H1 (cell line): ENCODE data around the gene CCDC9B. TPM values are rescaled to one million over a fixed set of nuclear protein-coding genes. Genes with fewer than 3 reads are reported as not detected.

ENCODE experiments used
- CTCF ChIA-PET: fragments of 300-600 bp; sonication (Branson Sonifier 250); formaldehyde crosslinking; loops from one replicate; lab custom pipeline; 2021; ENCODE audit not compliant: partially characterized antibody; lab: Charles Lee
- POLR2A ChIA-PET: fragments of 300-600 bp; sonication (Branson Sonifier 250); formaldehyde crosslinking; loops from one replicate; lab custom pipeline; 2021; ENCODE audit warnings: inconsistent platforms; ENCODE audit not compliant: partially characterized antibody; lab: Charles Lee
- DNase-seq, 2 experiments: peaks; one replicate each; pipeline versions ENCODE4 v3.0.0 to v3.0.0-alpha.2; 2010 to 2022; ENCODE audit warnings: low spot score in 2 of 2, low read depth in 1 of 2, mixed read lengths in 1 of 2
- FAIRE-seq: peaks from 2 replicates; lab custom pipeline; 2011; peaks lifted over from hg19 to GRCh38; lab: Jason Lieb, UNC
- H2AFZ ChIP-seq: 2 replicates; pipeline ENCODE4 v1.8.1; 2012; ENCODE audit warnings: low read length, inconsistent platforms
- H2AK5ac ChIP-seq: 2 replicates; pipeline ENCODE4 v1.6.1; 2013; ENCODE audit warnings: low read depth, low read length
- H2BK120ac ChIP-seq: replicated peaks from 2 replicates; pipeline ENCODE3; 2013; ENCODE audit warnings: low read depth, low read length, inconsistent platforms
- H2BK12ac ChIP-seq: 2 replicates; pipeline ENCODE4 v1.6.1; 2013; ENCODE audit warnings: low read depth, low read length
- H2BK15ac ChIP-seq: 2 replicates; pipeline ENCODE4 v1.6.1; 2013; ENCODE audit warnings: low read length
- H2BK20ac ChIP-seq: 2 replicates; pipeline ENCODE4 v1.6.1; 2013; ENCODE audit warnings: low read length
- H2BK5ac ChIP-seq: 2 replicates; pipeline ENCODE4 v1.6.1; 2013; ENCODE audit warnings: low read depth, low read length
- H3K14ac ChIP-seq: 2 replicates; pipeline ENCODE4 v1.6.1; 2013; ENCODE audit warnings: inconsistent platforms; ENCODE audit not compliant: insufficient read length
- H3K18ac ChIP-seq: 2 replicates; pipeline ENCODE4 v1.6.1; 2013; ENCODE audit warnings: low read length; ENCODE audit errors: extremely low read depth
- H3K23ac ChIP-seq: 2 replicates; pipeline ENCODE4 v1.6.1; 2013; ENCODE audit warnings: inconsistent platforms; ENCODE audit not compliant: insufficient read length
- H3K23me2 ChIP-seq: 2 replicates; pipeline ENCODE4 v1.6.1; 2013; ENCODE audit warnings: low read depth, low read length
- H3K27ac ChIP-seq: 2 replicates; pipeline ENCODE4 v1.6.1; 2011; ENCODE audit warnings: low read depth, low read length, inconsistent platforms
- H3K27me3 ChIP-seq, 4 experiments: replicated peaks in 1 of 4; 1 replicate in 1 of 4; 2 replicates in 3 of 4; pipeline versions ENCODE4 v1.6.1 to v1.8.1; 2011 to 2013; ENCODE audit warnings: low read length in 3 of 4, mild to moderate bottlenecking in 3 of 4, inconsistent platforms in 2 of 4, mixed read lengths in 2 of 4, moderate library complexity in 1 of 4; ENCODE audit not compliant: control insufficient read depth in 3 of 4, insufficient read depth in 3 of 4; ENCODE audit errors: extremely low read depth in 1 of 4
- H3K36me3 ChIP-seq, 4 experiments: 2 replicates each; pipeline versions ENCODE4 v1.6.1 to v1.8.1; 2011 to 2013; ENCODE audit warnings: mild to moderate bottlenecking in 4 of 4, low read length in 3 of 4, moderate library complexity in 2 of 4, control low read depth in 1 of 4, inconsistent platforms in 1 of 4; ENCODE audit not compliant: insufficient read depth in 4 of 4, control insufficient read depth in 2 of 4
- H3K4ac ChIP-seq: replicated peaks from 2 replicates; pipeline ENCODE3; 2013; ENCODE audit warnings: low read length, low read depth, mixed read lengths, inconsistent platforms; ENCODE audit not compliant: insufficient read length
- H3K4me1 ChIP-seq, 4 experiments: replicated peaks in 1 of 4; 1 replicate in 1 of 4; 2 replicates in 3 of 4; pipeline versions ENCODE4 v1.6.1 to v1.8.1; 2011 to 2013; ENCODE audit warnings: low read length in 3 of 4, inconsistent platforms in 2 of 4, mixed read lengths in 1 of 4; ENCODE audit not compliant: insufficient read depth in 4 of 4, control insufficient read depth in 3 of 4
- H3K4me2 ChIP-seq, 2 experiments: 2 replicates each; pipeline versions ENCODE4 v1.6.1 to v1.8.1; 2011 to 2013; ENCODE audit warnings: low read depth in 2 of 2, low read length in 2 of 2, control low read depth in 1 of 2, inconsistent platforms in 1 of 2, mild to moderate bottlenecking in 1 of 2; ENCODE audit not compliant: insufficient read depth in 1 of 2
- H3K4me3 ChIP-seq, 4 experiments: fragments of 200-600, 300-600 bp in 1 of 4; sonication (generic), shearing (Covaris generic), sonication (Bioruptor Twin) in 1 of 4; 2 replicates each; pipeline versions ENCODE4 v1.5.1 to v1.8.1; 2011 to 2016; ENCODE audit warnings: low read length in 4 of 4, low read depth in 3 of 4, control low read depth in 2 of 4, inconsistent platforms in 2 of 4, mild to moderate bottlenecking in 2 of 4, mixed read lengths in 1 of 4, moderate library complexity in 1 of 4; ENCODE audit not compliant: insufficient read depth in 2 of 4; ENCODE audit errors: extremely low read depth in 1 of 4
- H3K56ac ChIP-seq: replicated peaks from 2 replicates; pipeline ENCODE3; 2013; ENCODE audit warnings: low read depth, mild to moderate bottlenecking, mixed read lengths, low read length, inconsistent platforms; ENCODE audit not compliant: insufficient read length
- H3K79me1 ChIP-seq: 2 replicates; pipeline ENCODE4 v1.6.1; 2013; ENCODE audit warnings: low read depth, low read length, control low read depth
- H3K79me2 ChIP-seq, 2 experiments: 2 replicates each; pipeline versions ENCODE4 v1.6.1 to v1.8.1; 2012 to 2013; ENCODE audit warnings: low read length in 2 of 2, mild to moderate bottlenecking in 2 of 2, inconsistent platforms in 1 of 2; ENCODE audit not compliant: insufficient read depth in 2 of 2, control insufficient read depth in 1 of 2
- H3K9ac ChIP-seq, 4 experiments: replicated peaks in 1 of 4; 1 replicate in 1 of 4; 2 replicates in 3 of 4; pipeline versions ENCODE4 v1.6.1 to v1.8.1; 2011 to 2013; ENCODE audit warnings: low read depth in 3 of 4, low read length in 3 of 4, control low read depth in 2 of 4, mild to moderate bottlenecking in 2 of 4, moderate library complexity in 2 of 4, inconsistent platforms in 1 of 4; ENCODE audit errors: extremely low read depth in 1 of 4
- H3K9me3 ChIP-seq, 2 experiments: 2 replicates each; pipeline versions ENCODE4 v1.6.1 to v1.8.1; 2012 to 2013; ENCODE audit warnings: mild to moderate bottlenecking in 2 of 2, moderate library complexity in 2 of 2, control low read depth in 1 of 2, inconsistent platforms in 1 of 2, low read depth in 1 of 2, low read length in 1 of 2, mixed read lengths in 1 of 2; ENCODE audit not compliant: insufficient read depth in 2 of 2
- H4K20me1 ChIP-seq, 2 experiments: replicated peaks in 1 of 2; 2 replicates each; pipeline versions ENCODE3 to v1.8.1; 2011 to 2013; ENCODE audit warnings: inconsistent platforms in 2 of 2, low read length in 2 of 2, mild to moderate bottlenecking in 1 of 2; ENCODE audit not compliant: insufficient read depth in 2 of 2, control insufficient read depth in 1 of 2
- H4K5ac ChIP-seq: 2 replicates; pipeline ENCODE4 v1.6.1; 2013; ENCODE audit warnings: low read length, low read depth, mixed read lengths, inconsistent platforms; ENCODE audit not compliant: insufficient read length
- H4K8ac ChIP-seq: 2 replicates; pipeline ENCODE4 v1.8.0; 2013; ENCODE audit warnings: mild to moderate bottlenecking, moderate library complexity, low read length, inconsistent platforms; ENCODE audit not compliant: insufficient read depth; ENCODE audit errors: extremely low read depth
- H4K91ac ChIP-seq: replicated peaks from 2 replicates; pipeline ENCODE3; 2013; ENCODE audit warnings: low read length, mixed read lengths, inconsistent platforms; ENCODE audit not compliant: insufficient read length
- BACH1 ChIP-seq: IDR thresholded peaks from 2 replicates; pipeline ENCODE4 v1.6.1; 2012; ENCODE audit warnings: low read length, improper control_type of control experiment
- CREB1 ChIP-seq: IDR thresholded peaks from 2 replicates; pipeline ENCODE4 v1.6.1; 2012; ENCODE audit warnings: inconsistent platforms
- EZH2 ChIP-seq: fragments of 200-600 bp; sonication (generic); IDR thresholded peaks from 2 replicates; pipeline ENCODE4 v1.7.1; 2012; ENCODE audit warnings: low read depth, mild to moderate bottlenecking, moderate library complexity, low read length, inconsistent platforms; ENCODE audit not compliant: severe bottlenecking
- GABPA ChIP-seq: IDR thresholded peaks from 2 replicates; pipeline ENCODE4 v1.6.1; 2011; ENCODE audit warnings: mild to moderate bottlenecking, low read length, moderate library complexity, borderline replicate concordance; ENCODE audit not compliant: insufficient read depth
- HDAC2 ChIP-seq, 2 experiments: fragments of 300-600 bp in 1 of 2; sonication (generic) in 1 of 2; IDR thresholded peaks; 2 replicates each; pipeline ENCODE4 v1.6.1; 2011 to 2012; ENCODE audit warnings: low read depth in 2 of 2, low read length in 2 of 2, mild to moderate bottlenecking in 2 of 2, moderate library complexity in 2 of 2, borderline replicate concordance in 1 of 2, inconsistent platforms in 1 of 2
- KDM1A ChIP-seq: fragments of 200-600, 300-600 bp; sonication (generic); IDR thresholded peaks from 2 replicates; pipeline ENCODE4 v1.7.1; 2016; ENCODE audit warnings: mild to moderate bottlenecking, low read length, borderline replicate concordance
- KDM5A ChIP-seq: fragments of 200-600 bp; IDR thresholded peaks from 2 replicates; pipeline ENCODE4 v1.7.1; 2012; ENCODE audit warnings: mild to moderate bottlenecking, low read length, inconsistent platforms, mixed read lengths
- NRF1 ChIP-seq: IDR thresholded peaks from 2 replicates; pipeline ENCODE4 v1.6.1; 2011; ENCODE audit warnings: mild to moderate bottlenecking, low read depth, low read length, improper control_type of control experiment
- RFX5 ChIP-seq: IDR thresholded peaks from 2 replicates; pipeline ENCODE4 v1.6.1; 2011; ENCODE audit warnings: low read depth, low read length, improper control_type of control experiment, borderline replicate concordance
- RNF2 ChIP-seq: fragments of 200-900, 300-1000 bp; sonication (generic); IDR thresholded peaks from 2 replicates; pipeline ENCODE4 v1.7.1; 2016; ENCODE audit warnings: borderline replicate concordance, low read depth, mild to moderate bottlenecking, antibody characterized with exemption, low read length; ENCODE audit not compliant: poor library complexity, severe bottlenecking; ENCODE audit errors: missing control alignments
- SAP30 ChIP-seq: fragments of 300-600 bp; sonication (generic); IDR thresholded peaks from 2 replicates; pipeline ENCODE4 v1.7.1; 2012; ENCODE audit warnings: low read length, moderate library complexity, mild to moderate bottlenecking, inconsistent platforms; ENCODE audit not compliant: insufficient read depth, insufficient replicate concordance
- TAF1 ChIP-seq: IDR thresholded peaks from 2 replicates; pipeline ENCODE4 v1.6.1; 2011; ENCODE audit warnings: mild to moderate bottlenecking, low read depth, low read length
- TCF12 ChIP-seq: IDR thresholded peaks from 2 replicates; pipeline ENCODE4 v1.6.1; 2011; ENCODE audit warnings: low read depth, mild to moderate bottlenecking, low read length
- YY1 ChIP-seq: IDR thresholded peaks from 2 replicates; pipeline ENCODE4 v1.6.1; 2011; ENCODE audit warnings: low read depth, mild to moderate bottlenecking, low read length
- WGBS, 2 experiments: shearing (Covaris generic) in 1 of 2; methylation state at CpG; one replicate each; pipeline versions ENCODE4 v1.1.6 to v1.1.7; 2013 to 2015; ENCODE audit warnings: low lambda C conversion rate in 2 of 2, mixed read lengths in 2 of 2, inconsistent platforms in 1 of 2, low coverage in 1 of 2, missing lambda C conversion rate in 1 of 2; ENCODE audit not compliant: insufficient replicate concordance in 2 of 2, insufficient coverage in 1 of 2, insufficient read length in 1 of 2; ENCODE audit errors: extremely low coverage in 1 of 2, missing lambda C conversion rate in 1 of 2; 5-methylcytosine and 5-hydroxymethylcytosine counted together
- polyA plus RNA-seq, 7 experiments: library from polyadenylated mRNA; depleted of rRNA in 3 of 7; stranded (reverse) in 5 of 7; unstranded in 2 of 7; fragments of >200 nt in 5 of 7; fragments of 200-250 nt in 2 of 7; gene quantifications; 1 replicate in 5 of 7; 2 replicates in 1 of 7; 4 replicates in 1 of 7; pipeline versions ENCODE4 v1.2.1 to v1.2.3, GENCODE V29; 2011 to 2013; ENCODE audit warnings: missing spikeins in 2 of 7, mixed read lengths in 2 of 7
- total RNA-seq: library from RNA; stranded (reverse); fragmentation: NEBNext Ultra II Directional; extraction: Animal tissue kit (Norgen Biotek cat#: 25700); gene quantifications from 2 replicates; pipeline ENCODE4 v1.2.1, GENCODE V29; 2021

The CCDC9B gene
- total and polyA plus RNA-seq, 2 of the 8 experiments (the other 6 are each of a cell fraction or from before 2014, with no cell fraction given): 0.45 to 0.78 TPM

DNA sequence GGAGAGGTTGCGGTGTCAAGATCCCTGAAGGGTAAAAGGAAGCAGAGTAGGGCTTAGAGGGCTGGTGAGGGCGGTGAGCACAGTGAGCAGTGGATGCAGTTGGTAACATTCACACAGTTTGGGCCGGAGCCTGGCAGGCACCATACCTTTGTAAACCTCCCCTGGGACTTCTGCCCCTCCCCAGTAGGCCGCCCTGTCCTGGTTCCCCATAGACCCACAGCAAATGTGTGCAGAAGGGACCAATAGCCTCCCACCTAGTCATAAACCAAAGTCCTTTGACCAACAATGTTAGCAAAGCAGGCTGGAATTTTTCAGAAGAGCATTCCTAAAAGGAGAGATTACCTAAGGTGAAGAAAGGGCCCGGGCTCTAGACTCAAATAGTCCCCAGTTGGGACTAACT, 8.4 kb upstream of the CCDC9B start:
- Histone ChIP-seq H2BK20ac (no peak overlapping the region), H3K9ac (no peak overlapping the region)
- no peak for TF ChIP-seq RNF2
- TF ChIP-seq RFX5: no peak
- no peak for TF ChIP-seq KDM5A
- no peak for TF ChIP-seq GABPA
- no peak for TF ChIP-seq CREB1
- TF ChIP-seq SAP30: no peak
- TF ChIP-seq KDM1A: no peak
- TF ChIP-seq NRF1: no peak
- no peak for TF ChIP-seq EZH2
- no peak for TF ChIP-seq BACH1
- no peak for TF ChIP-seq TAF1
- TF ChIP-seq YY1: no peak
- no peak for TF ChIP-seq TCF12
- no peak for TF ChIP-seq HDAC2 (IDR thresholded peaks at IDR 0.05; ENCODE audit: borderline replicate concordance in 1 of 2, low read depth in 2 of 2, low read length in 2 of 2)

More for the DNA sequence above, 8.4 kb upstream of the CCDC9B start:
- no peaks in the 10 kb centered on the region for H3K79me1 ChIP-seq
- H4K8ac ChIP-seq: no peak overlapping the region
- H4K20me1 ChIP-seq: no peaks in the 10 kb centered on the region
- H3K56ac ChIP-seq: no peak overlapping the region
- no peaks in the 10 kb centered on the region for H3K9me3 ChIP-seq
- DNase-seq (no peak), FAIRE-seq (no peak)
- no peak overlapping the region for H4K5ac ChIP-seq
- no peak overlapping the region for H2BK5ac ChIP-seq
- H2AK5ac ChIP-seq: no peak overlapping the region
- WGBS, 2 experiments: 90% methylated on average over 5 of the region's 5 CpGs; no CpG with 5 or more reads in 1 of the 2 experiments
- H3K27ac ChIP-seq: no peak overlapping the region
- peaks cover 2% of the 10 kb centered on the region; the same call in 1 of the 2 replicates for H3K23me2 ChIP-seq
- H3K4me3 ChIP-seq: no peak overlapping the region
- ChIA-PET POLR2A (no interaction called here), CTCF (interaction anchor here (13.4 to 27.4 kb wide), 2 partner anchors 9 to 17 kb away, joined by 250 to 452 read pairs; partner anchors contain the start of gene CCDC9B)
- H2AFZ ChIP-seq: no peak overlapping the region
- no peak overlapping the region for H2BK120ac ChIP-seq
- no peak overlapping the region for H2BK15ac ChIP-seq
- H3K36me3 ChIP-seq: no peaks in the 10 kb centered on the region
- H3K4me1 ChIP-seq: peaks cover 3 to 17% (median 7%) of the 10 kb centered on the region in 4 experiments; a peak in 5 of 7 replicates
- H4K91ac ChIP-seq: no peak overlapping the region
- no peak overlapping the region for H2BK12ac ChIP-seq
- no peaks in the 10 kb centered on the region for H3K79me2 ChIP-seq
- no peak overlapping the region for H3K4me2 ChIP-seq
- no peak overlapping the region for H3K18ac ChIP-seq
- H3K23ac ChIP-seq: no peak overlapping the region
- 0 out of 7 replicates have a peak, but pooled peaks cover 0 to 2% (median 0%) of the 10 kb centered on the region in 4 experiments for H3K27me3 ChIP-seq
- no peak overlapping the region for H3K14ac ChIP-seq
- H3K4ac ChIP-seq: no peak overlapping the region
